ENCODE results near the gene AMIGO2.

Gene AMIGO2

DNA sequence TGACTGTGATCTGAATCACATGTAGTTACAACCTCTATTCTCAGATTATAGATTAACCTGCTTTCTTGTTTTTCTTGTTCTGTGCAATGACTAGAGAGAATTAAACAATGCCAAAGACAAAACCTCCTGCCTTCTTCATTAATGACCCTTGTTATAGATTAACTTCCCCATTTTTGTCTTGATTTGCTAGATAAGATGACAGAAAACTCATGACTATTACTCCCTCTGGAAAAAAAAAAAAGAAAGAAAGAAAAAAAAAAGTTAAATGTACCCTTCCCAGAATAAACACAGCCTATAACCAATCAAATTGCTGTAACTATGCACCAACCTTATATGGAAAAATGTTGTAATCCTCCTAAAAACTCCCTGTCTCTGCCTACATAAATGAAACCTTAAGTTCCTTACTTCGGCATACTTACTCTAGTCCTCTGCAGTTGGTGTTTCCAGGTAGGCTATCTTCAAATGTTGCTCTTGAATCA, 41.5 kb downstream of the AMIGO2 start:
- in situ Hi-C loops (cut with MboI; ENCODE audit: low sequenced_read_pairs), result no loop called here

DNA sequence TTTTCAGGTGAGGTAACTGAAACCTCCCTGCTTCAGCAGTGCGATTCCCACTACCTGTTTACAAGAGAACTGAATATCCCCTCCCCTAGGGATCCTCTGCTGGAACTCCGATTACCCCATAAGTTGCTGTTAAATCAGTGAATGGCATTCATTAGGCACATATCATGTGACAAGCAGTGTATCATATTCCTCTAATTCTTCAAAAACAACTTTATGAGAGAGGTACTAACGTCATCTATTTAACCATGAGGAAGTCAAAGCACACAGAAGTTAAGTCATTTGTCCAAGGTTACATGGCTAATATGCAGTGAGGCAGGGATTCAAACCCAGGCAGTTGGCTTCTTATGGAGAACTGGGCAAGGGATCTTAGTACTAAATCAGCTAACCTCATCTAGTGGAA, 44.3 kb downstream of the AMIGO2 start:
- in situ Hi-C loops (cut with MboI; ENCODE audit: low sequenced_read_pairs), result no loop called here

DNA sequence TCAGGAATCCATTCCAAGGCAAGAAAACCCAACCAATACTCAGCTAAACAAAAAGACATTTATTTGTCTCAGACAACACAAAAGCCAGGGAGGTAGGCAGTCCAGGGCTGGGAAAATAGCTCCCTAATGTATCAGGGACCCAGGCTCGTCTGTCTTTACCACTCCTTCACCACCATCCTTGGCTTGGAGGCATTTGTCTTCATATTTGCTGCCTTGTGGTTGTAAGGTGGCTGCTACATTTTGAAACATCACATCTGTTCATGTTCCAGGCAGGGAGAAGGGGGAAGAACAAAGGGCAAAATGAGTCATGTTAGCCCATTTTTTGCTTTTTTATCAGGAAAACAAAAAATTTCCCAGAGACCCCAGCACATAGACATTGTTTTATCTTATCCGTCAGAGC, 45.1 kb downstream of the AMIGO2 start:
- in situ Hi-C loops (cut with MboI; ENCODE audit: low sequenced_read_pairs), result no loop called here

GRCh38 chr12:47033789-47034555, 45.8 kb downstream of the AMIGO2 start:
- in situ Hi-C loops (cut with MboI; ENCODE audit: low sequenced_read_pairs), result no loop called here

DNA sequence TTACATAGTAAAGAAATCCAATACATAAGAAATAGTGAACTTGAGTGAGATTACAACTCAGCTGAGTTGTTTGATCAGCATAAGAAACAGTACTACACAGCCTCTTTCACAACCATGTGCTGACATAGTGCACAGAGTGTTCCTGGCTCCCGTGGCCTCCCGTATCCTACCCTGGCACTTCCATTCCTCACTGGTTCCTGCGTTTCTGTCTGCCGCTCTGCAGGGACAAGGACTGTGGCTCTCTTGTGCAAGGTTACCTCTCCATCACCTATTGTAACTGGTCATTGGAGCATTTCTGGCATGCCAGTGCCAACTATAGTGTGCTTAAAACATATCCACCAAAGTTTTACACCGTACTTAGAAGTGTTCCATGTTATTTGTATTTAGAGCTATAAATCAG, 46.7 kb downstream of the AMIGO2 start:
- in situ Hi-C loops (cut with MboI; ENCODE audit: low sequenced_read_pairs), result no loop called here

DNA sequence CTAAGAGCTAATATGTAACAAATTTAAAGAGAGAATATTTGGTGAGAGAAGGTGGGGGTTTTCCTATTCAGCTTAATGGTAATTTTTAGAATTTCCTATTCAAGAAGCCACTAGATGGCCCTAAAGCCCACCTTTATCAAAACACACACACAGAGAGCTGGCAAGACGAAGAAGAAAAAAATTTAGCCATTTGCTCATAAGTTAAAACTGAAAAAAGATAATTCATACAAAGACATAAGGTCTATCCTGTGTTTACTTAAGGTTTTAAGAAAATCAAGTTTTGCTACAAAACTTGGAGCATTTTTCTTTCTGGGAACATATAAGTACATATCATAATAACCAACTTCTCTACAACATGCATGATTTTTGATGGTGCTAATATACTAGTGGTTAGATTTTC, 47.1 kb downstream of the AMIGO2 start:
- in situ Hi-C loops (cut with MboI; ENCODE audit: low sequenced_read_pairs), result no loop called here

GRCh38 chr12:47029903-47030302, 49.9 kb downstream of the AMIGO2 start:
- in situ Hi-C loops (cut with MboI; ENCODE audit: low sequenced_read_pairs), result no loop called here

- in situ Hi-C loops (cut with MboI; ENCODE audit: low sequenced_read_pairs), result no loop called here
Observed at GRCh38 chr12:47028981-47029708, 50.6 kb downstream of the AMIGO2 start.

DNA sequence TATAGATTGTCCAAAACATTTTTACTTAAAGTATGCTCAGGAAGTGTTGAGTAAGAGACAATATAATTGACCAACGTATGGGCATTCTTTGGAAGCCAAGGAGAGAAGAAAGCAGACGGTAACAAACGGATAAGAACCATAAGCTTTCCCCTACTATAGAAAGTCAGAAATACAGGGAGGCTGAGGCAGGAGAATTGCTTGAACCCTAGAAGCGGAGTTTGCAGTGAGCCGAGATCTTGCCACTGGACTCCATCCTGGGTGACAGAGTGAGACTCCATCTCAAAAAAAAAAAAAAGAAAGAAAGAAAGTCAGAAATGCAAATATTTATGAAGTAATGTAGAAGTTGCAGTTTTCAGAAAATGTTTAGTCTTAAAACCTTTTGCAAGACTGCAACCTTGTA, 51.6 kb downstream of the AMIGO2 start:
- in situ Hi-C loops (cut with MboI; ENCODE audit: low sequenced_read_pairs), result no loop called here
